Eye (tissue), 1 donor: ENCODE results near the gene SAMD5.
A peak's percentile ranks its signal among the peaks of the same experiment; 100 is the strongest.

Experiments
- DNase-seq: peaks from one replicate; pipeline ENCODE4 v3.0.0-alpha.2; 2015

SAMD5 gene

DNA sequence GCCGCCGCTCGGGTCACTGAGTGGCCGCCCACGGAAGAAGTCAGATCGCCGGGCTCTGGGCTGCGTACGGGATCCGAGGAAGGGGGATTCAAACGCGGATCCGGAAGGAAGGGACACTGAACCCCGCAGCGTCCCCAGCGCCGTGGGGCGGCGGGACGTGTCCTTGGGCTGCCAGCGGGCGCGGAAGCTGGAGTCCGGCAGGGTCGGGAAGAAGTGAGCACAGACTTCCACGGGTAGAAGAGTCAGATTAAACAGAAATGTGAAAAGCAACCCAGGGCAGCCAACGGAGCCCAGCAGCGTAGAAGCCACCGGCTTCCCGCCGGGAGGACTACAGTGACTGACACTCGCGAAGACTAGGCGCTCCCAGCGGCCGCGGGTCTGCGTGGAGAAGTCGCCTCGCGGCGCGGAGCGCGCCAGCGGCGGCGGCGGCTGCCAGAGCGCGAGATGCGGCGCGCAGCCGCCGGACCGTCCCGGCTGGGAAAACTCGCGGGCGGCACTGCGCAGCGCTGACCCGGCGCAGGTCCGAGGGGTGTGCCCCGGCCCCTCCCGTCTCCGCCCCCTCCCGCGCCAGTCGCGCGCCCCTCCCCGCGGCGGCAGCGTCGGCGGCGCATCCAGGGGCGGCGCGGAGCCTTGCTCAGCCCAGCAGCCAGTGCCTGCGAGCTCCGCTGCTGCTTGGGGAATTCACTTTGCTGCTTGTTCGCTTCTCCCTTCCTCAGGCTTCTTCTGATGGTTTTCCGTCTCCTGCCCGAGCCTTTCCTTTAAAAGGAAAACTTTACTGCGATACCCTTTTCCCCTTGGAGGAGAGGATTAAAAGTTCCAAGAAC lies at the start of gene SAMD5:
TSS of gene SAMD5 (plus strand) at position 649 of the 824 bp plus-strand sequence. CDS start 239 bp downstream, outside the sequence.
- DNase-seq, result peak; percentile 86

DNA sequence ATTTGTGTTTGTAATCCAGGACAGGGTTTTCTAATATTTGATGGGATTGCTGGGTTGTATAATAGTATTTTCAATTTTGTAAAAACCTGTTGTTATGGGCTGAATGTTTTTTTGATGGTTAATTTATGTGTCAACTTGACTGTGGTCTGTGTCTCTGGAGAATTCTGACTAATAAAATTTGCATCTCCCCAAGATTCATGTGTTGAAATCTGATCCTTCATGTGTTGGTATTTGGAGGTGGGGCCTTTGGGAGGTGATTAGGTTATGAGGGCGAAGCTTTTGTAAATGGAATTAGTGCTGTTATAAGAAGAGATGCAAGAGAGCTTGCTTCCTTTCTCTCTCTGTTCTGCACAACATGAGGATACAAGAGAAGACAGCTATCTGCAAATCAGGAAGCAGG lies 48.7 kb upstream of the SAMD5 start:
- DNase-seq, result no peak

DNA sequence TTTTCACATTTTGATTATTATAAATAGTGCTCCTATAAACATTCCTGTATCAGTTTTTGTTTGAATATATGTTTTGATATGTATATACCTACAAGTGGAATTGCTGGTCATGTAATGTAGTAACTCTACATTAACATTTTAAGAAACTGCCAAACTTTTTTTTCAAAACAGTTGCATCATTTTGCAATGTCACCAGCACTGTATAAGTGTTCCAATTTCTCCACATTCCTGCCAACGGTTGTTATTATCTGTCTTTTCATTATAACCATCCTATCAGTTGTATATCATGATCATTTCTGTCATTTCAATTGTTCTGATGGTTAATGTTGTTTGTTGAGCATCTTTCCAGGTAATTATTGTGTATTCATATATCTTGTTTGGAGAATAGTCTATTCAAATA lies 44.8 kb upstream of the SAMD5 start:
- no peak for DNase-seq

DNA sequence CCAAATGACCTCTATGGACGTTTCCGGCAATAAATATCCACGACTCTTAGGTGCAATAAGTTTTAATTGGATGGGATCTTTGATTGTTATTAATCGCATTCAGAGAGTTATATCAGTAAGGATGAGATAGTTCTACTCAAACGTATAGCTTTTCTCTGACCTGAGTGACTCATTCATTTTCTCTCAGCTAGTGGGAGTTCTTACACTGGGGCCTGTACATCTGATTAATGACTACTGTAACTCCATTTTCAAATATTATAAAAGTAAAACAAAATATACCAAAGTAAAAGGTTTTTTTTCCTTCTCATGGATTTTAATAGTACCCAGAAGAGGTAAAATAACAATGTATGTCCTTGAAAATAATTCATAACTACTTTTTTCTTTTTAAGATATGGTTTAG lies 41.1 kb upstream of the SAMD5 start:
- DNase-seq, result no peak

DNA sequence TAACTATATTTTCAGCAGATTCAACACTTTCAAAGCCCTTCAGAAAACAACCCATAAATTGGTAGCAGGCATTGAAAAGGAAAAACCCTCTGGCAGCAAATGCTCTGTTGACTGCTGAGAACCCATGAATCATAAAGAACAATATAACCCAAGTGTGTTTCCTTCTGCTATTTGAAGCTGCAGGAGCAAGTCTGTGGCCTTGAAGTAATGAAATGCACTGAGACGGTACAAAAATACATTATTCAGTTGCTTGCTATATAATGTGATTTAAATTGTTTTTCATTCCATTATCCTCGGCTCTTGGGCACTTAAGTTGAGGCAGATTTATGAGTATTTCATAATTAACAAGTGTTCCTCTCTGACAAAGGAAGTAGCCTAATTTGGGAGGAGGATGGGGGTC lies 40.6 kb upstream of the SAMD5 start:
- DNase-seq, result no peak

DNA sequence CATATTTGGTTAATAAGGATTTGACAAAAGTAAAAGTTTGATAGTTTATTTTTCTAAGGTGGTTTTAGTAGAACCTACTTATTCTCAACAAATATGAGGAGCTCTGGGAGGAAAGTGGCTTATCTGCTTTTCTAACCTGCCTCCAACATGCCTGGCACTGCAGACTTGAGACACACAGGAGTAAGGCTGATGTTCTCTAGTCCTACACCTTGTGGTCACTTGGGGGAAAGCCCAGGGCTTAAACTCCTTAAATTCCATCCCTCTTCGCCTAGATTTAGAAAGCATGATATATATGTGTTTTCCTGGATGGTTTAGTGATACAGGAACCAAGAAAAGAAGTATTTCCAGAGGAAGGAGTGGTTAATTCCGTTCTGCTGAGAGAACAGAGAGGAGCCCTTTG lies 39.9 kb upstream of the SAMD5 start:
- DNase-seq, result no peak

DNA sequence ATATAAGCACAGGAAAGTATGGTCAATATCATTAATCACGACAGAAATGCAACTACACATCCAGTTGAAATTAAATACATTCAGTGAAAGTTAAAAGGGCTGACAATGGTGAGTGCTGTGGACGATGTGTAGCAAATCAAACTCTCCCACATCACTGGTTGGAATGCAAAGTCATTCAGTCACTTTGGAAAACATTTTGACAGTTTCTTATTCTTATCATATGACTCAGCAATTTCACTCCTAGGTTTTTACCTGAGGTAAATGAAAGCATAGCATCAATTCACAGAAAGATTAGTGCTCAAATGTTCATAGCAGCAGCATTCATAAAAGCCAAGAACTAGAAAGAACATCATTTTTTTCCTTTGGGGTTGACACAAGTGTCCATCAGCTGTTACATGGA lies 28.6 kb upstream of the SAMD5 start:
- no peak for DNase-seq

DNA sequence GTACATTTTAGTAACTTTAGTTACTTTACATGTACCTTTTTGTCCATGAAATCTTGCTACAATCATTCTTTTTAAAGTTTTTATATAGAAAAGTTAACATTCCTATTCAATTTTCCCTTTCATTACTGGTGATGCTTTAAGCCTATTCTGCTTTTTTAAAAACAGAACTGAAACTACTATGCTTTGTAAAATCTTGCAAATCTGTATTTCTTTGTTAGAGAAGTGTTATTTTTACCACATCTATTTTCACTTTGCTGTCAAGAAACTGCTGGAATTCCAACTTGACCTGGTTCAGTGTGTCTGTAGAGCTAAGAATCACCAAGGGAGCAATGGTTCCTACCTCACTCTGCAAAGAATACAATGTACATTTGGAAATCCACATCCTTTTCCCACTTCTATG lies 21.8 kb upstream of the SAMD5 start:
- no peak for DNase-seq

DNA sequence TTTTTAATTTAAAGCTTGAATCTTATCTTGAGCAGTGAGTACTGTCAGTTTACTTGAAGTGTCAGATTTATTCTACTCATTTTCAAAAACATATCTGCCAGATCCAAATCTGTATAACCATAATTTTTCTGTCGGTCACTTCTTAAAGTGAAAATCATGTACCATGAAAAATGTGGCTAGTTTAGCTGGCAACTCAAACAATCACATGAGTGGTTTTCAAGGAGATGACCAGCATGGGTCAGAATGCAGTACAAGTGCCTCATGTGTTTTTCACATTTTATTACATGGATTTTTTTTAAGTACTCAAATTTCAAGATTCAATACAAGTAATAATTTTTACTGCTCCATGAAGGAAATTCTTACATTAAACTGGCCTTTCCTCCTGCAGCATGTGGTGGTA lies 11.0 kb upstream of the SAMD5 start:
- no peak for DNase-seq

DNA sequence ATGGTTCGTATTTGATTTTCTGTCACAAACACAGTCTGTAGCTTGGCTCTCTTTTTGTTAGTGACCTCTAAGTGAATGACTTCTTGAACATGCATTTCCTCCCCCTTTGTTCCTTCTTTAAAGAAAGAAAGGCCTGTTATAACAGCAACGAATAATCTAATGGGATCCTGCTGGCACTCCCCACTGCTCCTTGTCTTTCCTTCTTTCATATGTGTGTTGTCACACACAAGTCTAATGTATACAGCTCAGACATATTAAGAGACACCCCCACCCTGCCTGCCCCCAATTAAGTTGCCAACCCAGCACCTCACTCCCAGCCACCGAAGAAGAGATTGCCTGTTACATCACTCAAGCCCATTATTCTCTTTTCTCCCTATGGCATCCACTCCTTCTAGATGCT lies 4.9 kb upstream of the SAMD5 start:
- DNase-seq, result no peak

DNA sequence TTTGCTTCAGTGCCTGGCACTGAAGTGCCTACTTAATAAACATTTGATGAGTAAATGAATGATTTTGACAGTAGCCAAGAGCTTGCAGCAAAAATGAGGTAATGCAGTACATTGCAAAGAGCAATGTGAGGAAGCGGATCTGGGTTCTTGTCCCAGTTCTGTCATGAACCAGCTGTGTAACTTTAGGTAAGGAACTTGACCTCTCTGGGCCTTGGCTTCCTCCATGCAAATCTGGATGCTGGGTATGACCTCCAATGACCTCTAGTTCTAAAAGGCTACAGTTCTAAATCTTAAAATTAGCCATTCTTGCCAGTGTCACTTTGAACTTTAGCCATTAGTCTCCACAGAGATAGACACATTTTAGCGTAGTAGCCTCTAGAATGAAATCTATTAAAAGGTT lies 3.6 kb upstream of the SAMD5 start:
- no peak for DNase-seq

DNA sequence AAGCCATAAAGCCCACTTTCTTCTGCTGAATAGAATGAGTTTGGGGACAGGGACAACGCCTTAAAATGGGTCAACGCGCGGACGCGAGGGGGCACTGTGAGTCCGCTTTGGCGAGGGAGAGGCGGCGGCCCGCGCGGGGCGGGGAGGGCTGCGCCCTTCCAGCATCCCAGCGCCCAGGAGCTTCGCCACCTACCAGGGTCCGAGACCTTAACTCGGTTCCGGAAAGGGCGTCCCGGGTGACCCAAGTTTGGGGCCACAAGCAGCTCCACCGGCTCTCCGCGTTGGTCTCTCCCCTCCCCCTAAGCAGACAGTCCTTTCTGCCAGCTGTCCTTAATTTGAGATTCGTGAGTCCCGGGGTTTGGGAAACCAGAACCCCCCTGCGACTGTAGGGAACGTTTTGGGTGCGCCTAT lies 1.8 kb upstream of the SAMD5 start:
- peak; percentile 88 for DNase-seq

DNA sequence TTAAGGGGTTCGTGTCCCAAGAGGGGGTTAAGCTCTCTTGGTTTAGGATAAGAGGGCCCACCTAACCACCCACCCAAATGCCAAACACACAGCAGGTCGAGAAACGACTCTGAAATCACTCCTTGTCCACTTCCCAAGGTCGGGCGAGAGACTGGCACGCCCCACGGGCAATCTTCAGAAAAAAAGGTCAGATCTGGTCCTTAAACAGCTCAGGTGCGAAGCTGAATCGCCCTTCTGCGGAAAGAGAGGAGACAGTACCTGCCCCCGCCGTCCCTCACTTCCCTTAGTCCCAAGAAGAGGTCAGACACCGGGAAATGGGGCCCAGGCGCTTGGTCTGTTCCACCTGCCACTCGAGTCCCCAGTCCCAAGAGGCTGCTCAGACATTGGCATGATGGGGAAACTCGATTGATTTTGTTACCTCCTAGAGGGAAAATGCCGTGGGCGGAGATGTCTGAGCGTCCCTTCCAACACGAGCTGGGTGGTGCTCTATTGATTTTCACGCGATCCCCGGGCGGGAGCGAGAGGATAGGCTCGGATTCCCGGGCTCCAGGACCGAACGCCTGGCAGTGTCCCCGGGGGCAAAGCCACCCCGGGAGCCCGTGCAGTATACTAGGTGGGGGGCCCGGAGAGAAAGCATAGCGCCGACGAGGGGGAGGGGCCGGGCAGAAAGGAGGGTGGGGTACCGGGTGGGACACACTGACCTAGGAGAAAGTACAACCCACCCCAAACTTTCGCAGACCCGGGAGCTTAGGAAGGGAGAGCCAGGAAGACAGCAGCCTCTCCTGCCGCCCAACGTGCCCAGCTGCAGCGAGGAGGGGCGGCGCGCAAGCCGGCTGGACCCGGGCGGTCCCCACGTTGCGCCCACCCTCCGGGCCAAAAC lies 1.1 kb upstream of the SAMD5 start:
- DNase-seq, result peak; percentile 71

DNA sequence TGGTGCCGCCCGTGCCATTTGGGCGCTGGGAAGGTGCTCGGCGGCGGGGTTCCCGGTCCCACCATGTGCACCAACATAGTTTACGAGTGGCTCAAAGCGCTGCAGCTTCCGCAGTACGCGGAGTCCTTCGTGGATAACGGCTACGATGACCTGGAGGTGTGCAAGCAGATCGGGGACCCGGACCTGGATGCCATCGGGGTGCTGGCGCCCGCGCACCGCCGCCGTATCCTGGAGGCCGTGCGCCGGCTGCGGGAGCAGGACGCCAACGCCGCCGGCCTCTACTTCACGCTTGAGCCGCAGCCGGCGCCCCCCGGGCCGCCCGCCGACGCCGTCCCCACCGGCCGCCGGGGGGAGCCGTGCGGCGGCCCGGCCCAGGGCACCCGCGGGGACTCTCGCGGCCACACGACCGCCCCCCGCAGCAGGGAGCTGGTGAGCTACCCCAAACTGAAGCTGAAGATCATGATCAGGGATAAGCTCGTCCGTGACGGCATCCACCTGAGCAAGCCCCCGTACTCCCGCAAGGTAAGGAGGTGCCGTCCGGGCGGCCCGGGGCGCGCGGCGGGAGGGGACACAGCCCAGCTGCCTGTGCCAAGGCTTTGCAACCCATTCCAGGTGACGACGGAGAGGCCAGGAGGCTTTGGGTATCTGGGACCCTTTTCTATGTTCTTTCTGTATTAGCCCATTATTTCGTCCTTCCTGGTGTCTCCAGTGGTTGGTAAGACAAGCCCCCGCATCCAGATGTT lies 547 bp downstream of the SAMD5 start:
- DNase-seq, result peak; percentile 37

DNA sequence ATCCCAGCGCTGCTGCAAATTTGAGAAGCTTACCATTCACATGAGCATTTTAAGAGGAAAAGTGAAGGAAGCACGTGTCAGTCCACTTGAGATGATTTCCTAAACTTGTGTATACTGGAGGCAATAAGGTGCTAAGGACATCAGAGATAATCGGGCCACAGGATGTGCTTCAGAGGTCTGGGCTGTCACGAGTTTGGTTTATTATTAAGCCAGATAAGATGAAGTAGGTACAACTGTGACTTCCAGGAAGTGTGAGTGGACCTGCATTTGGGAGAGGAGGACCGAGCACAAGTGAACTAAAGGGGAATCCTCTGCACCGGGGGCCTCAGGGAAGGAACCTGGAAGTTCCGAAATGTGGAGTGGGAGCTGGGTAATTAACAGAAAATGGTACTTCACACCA lies 1.4 kb downstream of the SAMD5 start:
- DNase-seq, result peak; percentile 37

DNA sequence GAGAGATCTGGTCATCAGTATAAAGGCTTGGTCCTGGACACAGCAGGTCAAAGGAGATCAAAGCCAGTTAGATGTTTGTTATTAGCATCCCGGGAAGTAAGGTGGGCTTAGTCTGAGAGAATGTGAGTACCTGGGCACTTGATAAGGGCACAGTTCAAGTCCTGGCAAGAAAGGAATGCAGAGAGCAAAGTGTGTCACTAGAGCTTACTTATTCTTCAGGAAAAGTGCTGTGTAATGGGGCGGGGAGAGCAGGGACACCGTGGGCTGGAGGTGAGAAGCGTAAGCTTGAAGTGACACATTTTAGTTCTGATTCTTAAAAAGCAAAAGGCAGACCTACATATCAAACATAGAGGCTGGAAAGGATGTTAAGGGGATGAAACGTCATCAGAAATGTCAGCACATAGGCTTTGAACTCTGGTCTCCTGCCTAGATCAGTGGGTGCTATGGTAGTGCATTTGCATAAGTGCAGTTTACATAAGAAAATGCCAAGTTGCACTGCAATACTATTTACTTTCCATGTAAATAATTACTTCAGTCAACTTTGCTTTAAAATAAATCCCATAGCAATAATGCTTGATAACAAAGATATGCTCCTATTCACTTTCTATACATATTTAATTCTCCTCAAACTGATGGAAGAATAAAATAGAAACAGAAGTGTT lies 2.6 kb downstream of the SAMD5 start:
- DNase-seq, result no peak

DNA sequence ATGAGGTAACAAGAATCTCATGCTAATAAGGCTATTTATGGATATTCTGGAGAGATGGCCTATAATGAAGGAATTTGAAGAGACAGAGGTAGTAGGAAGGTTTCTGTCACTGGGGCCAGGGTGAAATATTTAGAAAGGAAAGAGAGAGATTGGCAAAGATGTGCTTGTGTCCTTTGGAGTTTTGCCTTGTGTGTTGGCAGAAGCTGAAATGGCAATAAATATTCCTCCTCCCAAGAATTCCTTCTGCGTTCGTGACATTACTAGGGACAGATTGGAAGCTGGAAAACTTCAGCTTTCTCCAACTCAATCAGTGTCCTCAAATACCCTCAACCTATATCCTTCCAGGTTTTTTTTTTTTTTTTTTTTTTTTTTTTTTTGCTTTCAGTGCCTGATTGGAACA lies 6.3 kb downstream of the SAMD5 start:
- DNase-seq, result no peak

DNA sequence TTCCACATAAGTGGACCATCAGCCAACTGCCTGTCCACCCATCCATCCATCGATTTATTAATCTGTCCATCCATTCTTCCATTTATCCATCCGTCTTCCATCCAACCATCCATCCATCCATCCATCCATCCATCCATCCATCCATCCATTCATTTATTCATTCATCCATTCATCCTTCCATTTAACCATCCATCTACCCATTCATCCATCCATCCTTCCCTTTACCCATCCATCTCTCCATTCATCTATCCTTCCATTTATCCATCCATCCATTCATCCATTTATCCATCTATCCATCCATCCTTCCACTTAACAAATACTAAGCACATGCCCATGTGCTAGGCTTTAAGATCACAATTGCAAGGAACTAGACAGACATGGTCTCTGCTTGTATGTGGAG lies 6.8 kb downstream of the SAMD5 start:
- DNase-seq, result no peak

DNA sequence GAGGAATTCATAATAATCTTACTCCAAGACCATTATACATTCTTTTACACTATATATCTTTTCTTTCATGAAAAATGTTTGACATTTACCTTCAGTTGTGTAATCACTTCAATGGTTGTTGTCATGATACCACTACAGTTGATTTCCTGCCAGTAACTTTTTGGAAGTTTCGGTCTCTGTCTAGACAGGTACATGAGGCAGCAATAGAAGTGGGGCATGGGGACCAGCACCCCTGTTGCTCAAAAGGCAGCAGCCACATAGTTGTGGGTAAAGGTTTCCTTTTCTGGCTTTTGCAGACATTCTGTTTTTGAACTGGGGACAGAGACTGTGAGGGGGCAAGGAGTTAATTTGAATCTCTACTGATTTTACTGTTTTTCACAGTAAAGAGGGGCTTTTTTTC lies 14.1 kb downstream of the SAMD5 start:
- DNase-seq, result no peak

DNA sequence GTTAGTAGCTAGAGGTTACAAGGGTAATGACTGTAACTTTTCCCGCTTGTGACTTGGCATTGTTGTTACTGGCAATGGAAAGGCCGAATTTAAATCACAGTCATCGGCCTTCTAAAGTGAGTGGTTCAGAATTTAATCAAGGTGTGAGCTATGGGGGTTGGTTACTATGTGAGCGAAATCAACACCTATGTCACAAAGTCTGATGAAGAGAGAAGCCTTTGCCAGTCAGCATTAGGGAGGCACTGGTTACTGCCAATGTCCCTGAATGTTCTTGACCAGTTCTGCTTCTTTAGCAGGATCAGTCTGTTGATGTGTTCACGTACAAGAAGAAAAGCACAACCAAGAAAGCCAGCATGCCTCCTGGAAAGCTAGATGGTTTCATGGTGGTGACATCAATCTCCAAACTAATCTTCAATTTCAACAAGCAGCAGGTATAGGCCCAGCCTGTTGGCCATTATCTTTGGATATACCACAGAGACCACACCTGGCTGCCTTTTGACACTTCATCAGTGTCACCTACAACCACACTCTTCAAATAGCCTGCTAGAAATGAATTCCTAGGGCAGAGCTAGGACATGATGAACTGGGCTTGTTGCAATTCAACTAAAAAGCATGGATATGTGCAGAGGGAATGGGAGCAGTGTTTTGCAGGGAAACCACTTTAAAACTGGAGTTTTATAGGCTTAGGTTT lies 17.2 kb downstream of the SAMD5 start:
- DNase-seq, result no peak

DNA sequence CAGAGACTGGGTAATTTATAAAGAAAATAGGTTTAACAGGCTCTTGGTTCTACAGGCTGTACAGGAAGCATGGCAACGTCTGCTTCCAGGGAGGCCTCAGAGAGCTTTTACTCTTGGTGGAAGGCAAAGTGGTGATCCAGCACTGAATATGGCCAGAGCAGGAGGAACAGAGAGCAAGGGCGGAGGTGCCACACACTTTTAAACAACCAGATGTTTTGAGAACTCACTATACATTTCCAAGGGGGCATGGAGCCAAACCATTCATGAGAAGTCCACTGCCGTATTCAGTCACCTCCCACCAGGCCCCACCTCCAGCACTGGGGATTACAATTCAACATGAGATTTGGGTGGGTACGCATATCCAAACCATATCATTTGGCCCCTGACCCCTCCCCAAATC lies 18.7 kb downstream of the SAMD5 start:
- no peak for DNase-seq

DNA sequence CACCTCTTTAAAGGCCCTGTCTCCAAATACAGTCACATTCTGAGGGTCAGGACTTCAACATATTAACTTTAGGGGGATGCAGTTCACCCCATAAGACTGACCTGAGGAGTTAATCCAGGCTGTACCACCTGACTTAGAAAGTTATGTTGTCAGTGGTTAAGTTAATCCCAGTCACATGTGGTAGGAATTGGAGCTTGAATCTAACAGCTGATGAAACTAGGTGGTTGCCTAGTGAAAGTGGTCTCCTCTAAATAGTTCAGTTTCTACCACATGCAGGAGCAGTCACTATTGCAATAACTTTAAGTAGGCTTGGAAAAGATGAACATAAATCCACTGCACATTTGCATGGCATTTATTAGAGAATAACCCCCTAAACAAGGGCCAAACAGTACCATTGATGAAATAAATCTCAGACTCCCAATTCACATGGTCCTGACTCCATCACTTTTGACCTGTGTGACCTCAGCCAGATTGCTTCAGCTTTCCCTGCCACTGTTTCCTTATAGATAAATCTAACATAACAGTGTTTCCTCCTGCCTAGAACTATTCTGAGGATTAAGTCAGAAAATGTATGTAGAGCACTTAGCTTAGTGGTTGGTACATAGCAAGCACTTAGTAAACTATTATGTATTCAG lies 20.1 kb downstream of the SAMD5 start:
- peak; percentile 23 for DNase-seq
